Duodenal mucosa (tissue), 2 donors: ENCODE measurements around the gene ARSJ.

ENCODE experiments used
- H3K27ac ChIP-seq: one replicate; pipeline ENCODE4 v1.7.0; 2013; ENCODE audit warnings: low read depth, low read length
- H3K27me3 ChIP-seq, 2 donors: one replicate each; pipeline ENCODE4 v1.7.0; 2013; ENCODE audit warnings: low read length in 2 of 2, control low read depth in 1 of 2; ENCODE audit not compliant: insufficient read depth in 2 of 2, control insufficient read depth in 1 of 2
- H3K36me3 ChIP-seq, 2 donors: one replicate each; pipeline ENCODE4 v1.7.0; 2013; ENCODE audit warnings: low read length in 2 of 2, control low read depth in 1 of 2; ENCODE audit not compliant: insufficient read depth in 2 of 2, control insufficient read depth in 1 of 2
- H3K4me1 ChIP-seq, 2 donors: one replicate each; pipeline ENCODE4 v1.7.0; 2013; ENCODE audit warnings: low read length in 2 of 2, control low read depth in 1 of 2; ENCODE audit not compliant: insufficient read depth in 2 of 2, control insufficient read depth in 1 of 2
- H3K4me3 ChIP-seq, 2 donors: one replicate each; pipeline ENCODE4 v1.7.0; 2013; ENCODE audit warnings: low read length in 2 of 2, low read depth in 1 of 2
- H3K9ac ChIP-seq, 2 donors: one replicate each; pipeline ENCODE4 v1.7.0; 2013; ENCODE audit warnings: low read length in 2 of 2, low read depth in 1 of 2
- H3K9me3 ChIP-seq, 2 donors: one replicate each; pipeline ENCODE4 v1.7.0; 2013; ENCODE audit warnings: low read length in 2 of 2, control low read depth in 1 of 2; ENCODE audit not compliant: control insufficient read depth in 1 of 2

ARSJ gene

GRCh38 chr4:113959539-113959937 is 19.9 kb downstream of the ARSJ start:
- Histone ChIP-seq H3K27me3 (no peaks in the 10 kb centered on the region), H3K36me3 (no peaks in the 10 kb centered on the region), H3K4me1 (peaks cover 11 to 20% of the 10 kb centered on the region in 2 donors), H3K4me3 (no peak overlapping the region), H3K9ac (no peak overlapping the region), H3K27ac (no peak overlapping the region), H3K9me3 (no peaks in the 10 kb centered on the region)

GRCh38 chr4:113958766-113959538 is 20.5 kb downstream of the ARSJ start:
- H3K36me3 ChIP-seq: no peaks in the 10 kb centered on the region
- H3K27me3 ChIP-seq: no peaks in the 10 kb centered on the region
- peak overlapping the region in 1 of 2 donors; percentile 8 for H3K4me3 ChIP-seq
- H3K27ac ChIP-seq: no peak overlapping the region
- H3K4me1 ChIP-seq: peaks cover 11 to 20% of the 10 kb centered on the region in 2 donors
- no peaks in the 10 kb centered on the region for H3K9me3 ChIP-seq
- no peak overlapping the region for H3K9ac ChIP-seq

- Histone ChIP-seq H3K4me3 (no peak overlapping the region), H3K27ac (no peak overlapping the region), H3K27me3 (no peaks in the 10 kb centered on the region), H3K9ac (no peak overlapping the region), H3K9me3 (no peaks in the 10 kb centered on the region), H3K4me1 (peaks cover 11 to 20% of the 10 kb centered on the region in 2 donors), H3K36me3 (no peaks in the 10 kb centered on the region)
Observed at GRCh38 chr4:113957956-113958355, 21.5 kb downstream of the ARSJ start.

GRCh38 chr4:113955948-113956347 is 23.5 kb downstream of the ARSJ start:
- no peaks in the 10 kb centered on the region for H3K27me3 ChIP-seq
- H3K9me3 ChIP-seq: no peaks in the 10 kb centered on the region
- no peaks in the 10 kb centered on the region for H3K36me3 ChIP-seq
- peaks cover 14 to 23% of the 10 kb centered on the region in 2 donors for H3K4me1 ChIP-seq
- no peak overlapping the region for H3K4me3 ChIP-seq
- H3K9ac ChIP-seq: no peak overlapping the region
- no peak overlapping the region for H3K27ac ChIP-seq

- Histone ChIP-seq H3K27me3 (no peaks in the 10 kb centered on the region), H3K9me3 (no peaks in the 10 kb centered on the region), H3K27ac (no peak overlapping the region), H3K36me3 (no peaks in the 10 kb centered on the region), H3K4me3 (no peak overlapping the region), H3K4me1 (peaks cover 14 to 23% of the 10 kb centered on the region in 2 donors), H3K9ac (no peak overlapping the region)
Observed at GRCh38 chr4:113955411-113955810, 24.0 kb downstream of the ARSJ start.

GRCh38 chr4:113953888-113954287 is 25.6 kb downstream of the ARSJ start:
- H3K27ac ChIP-seq: no peak overlapping the region
- H3K9ac ChIP-seq: no peak overlapping the region
- no peaks in the 10 kb centered on the region for H3K27me3 ChIP-seq
- H3K4me3 ChIP-seq: no peak overlapping the region
- H3K9me3 ChIP-seq: no peaks in the 10 kb centered on the region
- H3K4me1 ChIP-seq: peaks cover 13 to 16% of the 10 kb centered on the region in 2 donors
- no peaks in the 10 kb centered on the region for H3K36me3 ChIP-seq

GRCh38 chr4:113952452-113953029 is 26.9 kb downstream of the ARSJ start:
- peaks cover 7 to 16% of the 10 kb centered on the region in 2 donors for H3K4me1 ChIP-seq
- no peaks in the 10 kb centered on the region for H3K9me3 ChIP-seq
- no peaks in the 10 kb centered on the region for H3K27me3 ChIP-seq
- H3K36me3 ChIP-seq: no peaks in the 10 kb centered on the region
- H3K9ac ChIP-seq: no peak overlapping the region
- H3K27ac ChIP-seq: no peak overlapping the region
- no peak overlapping the region for H3K4me3 ChIP-seq

- H3K9me3 ChIP-seq: no peaks in the 10 kb centered on the region
- no peak overlapping the region for H3K9ac ChIP-seq
- no peak overlapping the region for H3K4me3 ChIP-seq
- H3K27ac ChIP-seq: no peak overlapping the region
- H3K4me1 ChIP-seq: peaks cover 7 to 16% of the 10 kb centered on the region in 2 donors
- no peaks in the 10 kb centered on the region for H3K27me3 ChIP-seq
- H3K36me3 ChIP-seq: no peaks in the 10 kb centered on the region
Observed at GRCh38 chr4:113951263-113951662, 28.2 kb downstream of the ARSJ start.

GRCh38 chr4:113950207-113950606 is 29.2 kb downstream of the ARSJ start:
- Histone ChIP-seq H3K4me1 (peaks cover 5 to 7% of the 10 kb centered on the region in 2 donors), H3K9ac (no peak overlapping the region), H3K9me3 (no peaks in the 10 kb centered on the region), H3K36me3 (no peaks in the 10 kb centered on the region), H3K4me3 (no peak overlapping the region), H3K27ac (no peak overlapping the region), H3K27me3 (no peaks in the 10 kb centered on the region)

GRCh38 chr4:113947484-113947883 is 32.0 kb downstream of the ARSJ start:
- H3K36me3 ChIP-seq: no peaks in the 10 kb centered on the region
- no peak overlapping the region for H3K27ac ChIP-seq
- no peaks in the 10 kb centered on the region for H3K9me3 ChIP-seq
- no peaks in the 10 kb centered on the region for H3K27me3 ChIP-seq
- H3K4me1 ChIP-seq: peaks cover 5 to 7% of the 10 kb centered on the region in 2 donors
- no peak overlapping the region for H3K9ac ChIP-seq
- H3K4me3 ChIP-seq: no peak overlapping the region
